HEK293 (cell line): ENCODE measurements around the gene STUB1.

Source experiments
- BCL6B ChIP-seq: fragments of 450-650 bp; formaldehyde crosslinking; IDR thresholded peaks from 2 replicates; pipeline ENCODE4 v1.5.1; 2017; ENCODE audit warnings: missing biosample characterization, missing genetic modification characterization
- EGR2 ChIP-seq: fragments of 450-650 bp; formaldehyde crosslinking; IDR thresholded peaks from 2 replicates; pipeline ENCODE4 v1.5.1; 2016; ENCODE audit warnings: low read depth, missing biosample characterization, missing genetic modification characterization
- GLI4 ChIP-seq: fragments of 450-650 bp; formaldehyde crosslinking; IDR thresholded peaks from 2 replicates; pipeline ENCODE4 v1.5.1; 2016; ENCODE audit warnings: missing biosample characterization, missing genetic modification characterization
- SP2 ChIP-seq: fragments of 450-650 bp; formaldehyde crosslinking; IDR thresholded peaks from 2 replicates; pipeline ENCODE4 v1.5.1; 2016; ENCODE audit warnings: missing biosample characterization, missing genetic modification characterization
- ZBTB49 ChIP-seq: fragments of 450-650 bp; formaldehyde crosslinking; IDR thresholded peaks from 2 replicates; pipeline ENCODE4 v1.5.1; 2016; ENCODE audit warnings: missing biosample characterization, missing genetic modification characterization, low read depth
- ZEB2 ChIP-seq: fragments of 450-650 bp; formaldehyde crosslinking; IDR thresholded peaks from 2 replicates; pipeline ENCODE4 v1.5.1; 2016; ENCODE audit warnings: missing biosample characterization, missing genetic modification characterization
- ZNF10 ChIP-seq: fragments of 450-650 bp; formaldehyde crosslinking; IDR thresholded peaks from 2 replicates; pipeline ENCODE4 v1.5.1; 2017; ENCODE audit warnings: missing biosample characterization, missing genetic modification characterization
- ZNF132 ChIP-seq: fragments of 450-650 bp; formaldehyde crosslinking; IDR thresholded peaks from 2 replicates; pipeline ENCODE4 v1.5.1; 2017; ENCODE audit warnings: missing biosample characterization, missing genetic modification characterization, borderline replicate concordance
- ZNF133 ChIP-seq: fragments of 450-650 bp; formaldehyde crosslinking; IDR thresholded peaks from 2 replicates; pipeline ENCODE4 v1.5.1; 2016; ENCODE audit warnings: missing biosample characterization, missing genetic modification characterization
- ZNF169 ChIP-seq: fragments of 450-650 bp; formaldehyde crosslinking; IDR thresholded peaks from 2 replicates; pipeline ENCODE4 v1.5.1; 2016; ENCODE audit warnings: missing biosample characterization, missing genetic modification characterization
- ZNF174 ChIP-seq: fragments of 450-650 bp; formaldehyde crosslinking; IDR thresholded peaks from 2 replicates; pipeline ENCODE4 v1.5.0; 2017; ENCODE audit warnings: missing biosample characterization, mild to moderate bottlenecking, missing genetic modification characterization
- ZNF214 ChIP-seq: fragments of 450-650 bp; formaldehyde crosslinking; IDR thresholded peaks from 2 replicates; pipeline ENCODE4 v1.5.1; 2017; ENCODE audit warnings: missing biosample characterization, mild to moderate bottlenecking, missing genetic modification characterization, borderline replicate concordance
- ZNF26 ChIP-seq: fragments of 450-650 bp; formaldehyde crosslinking; IDR thresholded peaks from 2 replicates; pipeline ENCODE4 v1.5.1; 2016; ENCODE audit warnings: missing biosample characterization, missing genetic modification characterization
- ZNF341 ChIP-seq: fragments of 450-650 bp; formaldehyde crosslinking; IDR thresholded peaks from 2 replicates; pipeline ENCODE4; 2016; ENCODE audit warnings: low read depth, missing biosample characterization, missing genetic modification characterization
- ZNF37A ChIP-seq: fragments of 450-650 bp; IDR thresholded peaks from 2 replicates; pipeline ENCODE4 v1.5.1; 2018; ENCODE audit warnings: missing biosample characterization, missing genetic modification characterization
- ZNF449 ChIP-seq: fragments of 450-650 bp; formaldehyde crosslinking; IDR thresholded peaks from 2 replicates; pipeline ENCODE4 v1.5.1; 2017; ENCODE audit warnings: missing biosample characterization, mild to moderate bottlenecking, missing genetic modification characterization, moderate library complexity
- ZNF488 ChIP-seq: fragments of 450-650 bp; formaldehyde crosslinking; IDR thresholded peaks from 2 replicates; pipeline ENCODE4 v1.5.1; 2016; ENCODE audit warnings: missing biosample characterization, missing genetic modification characterization
- ZNF548 ChIP-seq: fragments of 450-650 bp; formaldehyde crosslinking; IDR thresholded peaks from 2 replicates; pipeline ENCODE4 v1.5.1; 2016; ENCODE audit warnings: missing biosample characterization, missing genetic modification characterization
- ZNF596 ChIP-seq: fragments of 450-650 bp; IDR thresholded peaks from 2 replicates; pipeline ENCODE4 v1.5.0; 2018; ENCODE audit warnings: missing biosample characterization, mild to moderate bottlenecking, missing genetic modification characterization, moderate library complexity
- ZNF660 ChIP-seq: fragments of 450-650 bp; IDR thresholded peaks from 2 replicates; pipeline ENCODE4 v1.5.1; 2018; ENCODE audit warnings: missing biosample characterization, mild to moderate bottlenecking, missing genetic modification characterization
- ZNF677 ChIP-seq: fragments of 450-650 bp; IDR thresholded peaks from 2 replicates; pipeline ENCODE4 v1.5.0; 2018; ENCODE audit warnings: missing biosample characterization, mild to moderate bottlenecking, missing genetic modification characterization, moderate library complexity
- ZNF707 ChIP-seq: fragments of 450-650 bp; formaldehyde crosslinking; IDR thresholded peaks from 2 replicates; pipeline ENCODE4 v1.5.1; 2016; ENCODE audit warnings: missing biosample characterization, missing genetic modification characterization
- ZNF747 ChIP-seq: fragments of 450-650 bp; formaldehyde crosslinking; IDR thresholded peaks from 2 replicates; pipeline ENCODE4 v1.5.1; 2016; ENCODE audit warnings: missing biosample characterization, missing genetic modification characterization
- ZNF777 ChIP-seq: fragments of 450-650 bp; formaldehyde crosslinking; IDR thresholded peaks from 2 replicates; pipeline ENCODE4 v1.5.1; 2017; ENCODE audit warnings: missing biosample characterization, missing genetic modification characterization, borderline replicate concordance
- ZNF843 ChIP-seq: fragments of 450-650 bp; formaldehyde crosslinking; IDR thresholded peaks from 2 replicates; pipeline ENCODE4 v1.5.1; 2016; ENCODE audit warnings: missing biosample characterization, missing genetic modification characterization
- ZSCAN16 ChIP-seq: fragments of 450-650 bp; formaldehyde crosslinking; IDR thresholded peaks from 2 replicates; pipeline ENCODE4 v1.5.1; 2016; ENCODE audit warnings: missing biosample characterization, missing genetic modification characterization
- TF ChIP-seq, protein P1 (sequence below): fragments of 450-650 bp; formaldehyde crosslinking; IDR thresholded peaks from 2 replicates; pipeline ENCODE4 v1.5.1; 2016; ENCODE audit warnings: missing biosample characterization, missing genetic modification characterization
- TF ChIP-seq, protein P2 (sequence below): fragments of 450-650 bp; formaldehyde crosslinking; conservative IDR thresholded peaks from 2 replicates; pipeline ENCODE4 v1.5.1; 2016; ENCODE audit warnings: low read depth, missing biosample characterization, missing genetic modification characterization

STUB1 gene

GRCh38 chr16:727291-727977 lies 47.2 kb downstream of the STUB1 start (continued):
- TF ChIP-seq, protein P1, sequence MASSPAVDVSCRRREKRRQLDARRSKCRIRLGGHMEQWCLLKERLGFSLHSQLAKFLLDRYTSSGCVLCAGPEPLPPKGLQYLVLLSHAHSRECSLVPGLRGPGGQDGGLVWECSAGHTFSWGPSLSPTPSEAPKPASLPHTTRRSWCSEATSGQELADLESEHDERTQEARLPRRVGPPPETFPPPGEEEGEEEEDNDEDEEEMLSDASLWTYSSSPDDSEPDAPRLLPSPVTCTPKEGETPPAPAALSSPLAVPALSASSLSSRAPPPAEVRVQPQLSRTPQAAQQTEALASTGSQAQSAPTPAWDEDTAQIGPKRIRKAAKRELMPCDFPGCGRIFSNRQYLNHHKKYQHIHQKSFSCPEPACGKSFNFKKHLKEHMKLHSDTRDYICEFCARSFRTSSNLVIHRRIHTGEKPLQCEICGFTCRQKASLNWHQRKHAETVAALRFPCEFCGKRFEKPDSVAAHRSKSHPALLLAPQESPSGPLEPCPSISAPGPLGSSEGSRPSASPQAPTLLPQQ (tag by site-specific recombination): no peak
- TF ChIP-seq ZNF777 (tag by site-specific recombination): no peak
- TF ChIP-seq ZNF707 (tag by site-specific recombination): no peak
- no peak for TF ChIP-seq ZNF677
- TF ChIP-seq ZNF660 (tag by site-specific recombination): no peak
- no peak for TF ChIP-seq ZBTB49
- no peak for TF ChIP-seq ZNF214 (tag by site-specific recombination)
- no peak for TF ChIP-seq BCL6B (tag by site-specific recombination)
- TF ChIP-seq EGR2 (tag by site-specific recombination): no peak
- TF ChIP-seq ZNF548 (tag by site-specific recombination): no peak
- TF ChIP-seq ZNF37A (tag by site-specific recombination): no peak
- TF ChIP-seq ZNF843: peak; percentile 23; the same call in 1 of the 2 replicates
- no peak for TF ChIP-seq ZNF341
- TF ChIP-seq ZNF449: no peak
- no peak for TF ChIP-seq GLI4 (tag by site-specific recombination)
- TF ChIP-seq ZNF26 (tag by site-specific recombination): no peak
- TF ChIP-seq, protein P2, sequence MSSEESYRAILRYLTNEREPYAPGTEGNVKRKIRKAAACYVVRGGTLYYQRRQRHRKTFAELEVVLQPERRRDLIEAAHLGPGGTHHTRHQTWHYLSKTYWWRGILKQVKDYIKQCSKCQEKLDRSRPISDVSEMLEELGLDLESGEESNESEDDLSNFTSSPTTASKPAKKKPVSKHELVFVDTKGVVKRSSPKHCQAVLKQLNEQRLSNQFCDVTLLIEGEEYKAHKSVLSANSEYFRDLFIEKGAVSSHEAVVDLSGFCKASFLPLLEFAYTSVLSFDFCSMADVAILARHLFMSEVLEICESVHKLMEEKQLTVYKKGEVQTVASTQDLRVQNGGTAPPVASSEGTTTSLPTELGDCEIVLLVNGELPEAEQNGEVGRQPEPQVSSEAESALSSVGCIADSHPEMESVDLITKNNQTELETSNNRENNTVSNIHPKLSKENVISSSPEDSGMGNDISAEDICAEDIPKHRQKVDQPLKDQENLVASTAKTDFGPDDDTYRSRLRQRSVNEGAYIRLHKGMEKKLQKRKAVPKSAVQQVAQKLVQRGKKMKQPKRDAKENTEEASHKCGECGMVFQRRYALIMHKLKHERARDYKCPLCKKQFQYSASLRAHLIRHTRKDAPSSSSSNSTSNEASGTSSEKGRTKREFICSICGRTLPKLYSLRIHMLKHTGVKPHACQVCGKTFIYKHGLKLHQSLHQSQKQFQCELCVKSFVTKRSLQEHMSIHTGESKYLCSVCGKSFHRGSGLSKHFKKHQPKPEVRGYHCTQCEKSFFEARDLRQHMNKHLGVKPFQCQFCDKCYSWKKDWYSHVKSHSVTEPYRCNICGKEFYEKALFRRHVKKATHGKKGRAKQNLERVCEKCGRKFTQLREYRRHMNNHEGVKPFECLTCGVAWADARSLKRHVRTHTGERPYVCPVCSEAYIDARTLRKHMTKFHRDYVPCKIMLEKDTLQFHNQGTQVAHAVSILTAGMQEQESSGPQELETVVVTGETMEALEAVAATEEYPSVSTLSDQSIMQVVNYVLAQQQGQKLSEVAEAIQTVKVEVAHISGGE (tag by site-specific recombination): 0 out of 2 replicates have a peak, but pooled peaks have one; percentile 26
- no peak for TF ChIP-seq ZNF747 (tag by site-specific recombination)
- TF ChIP-seq ZNF132 (tag by site-specific recombination): no peak
- TF ChIP-seq ZEB2 (tag by site-specific recombination): peak; percentile 82
- TF ChIP-seq SP2 (tag by site-specific recombination): no peak
- no peak for TF ChIP-seq ZNF133 (tag by site-specific recombination)
- TF ChIP-seq ZNF169 (tag by site-specific recombination): no peak
- no peak for TF ChIP-seq ZNF488
- no peak for TF ChIP-seq ZNF10 (tag by site-specific recombination)
- TF ChIP-seq ZNF596 (tag by site-specific recombination): no peak
- 0 out of 2 replicates have a peak, but pooled peaks have one; percentile 33 for TF ChIP-seq ZSCAN16 (tag by site-specific recombination)
- TF ChIP-seq ZNF174 (tag by site-specific recombination): no peak
